Kidney capillary endothelial cell (primary cell): ENCODE results near the gene LIMA1.
"Not testable (repeated sequence)": the region's sequence is repeated elsewhere in the genome, so short reads cannot be mapped to it uniquely, and the experiment has no call there.

Source experiments
- DNase-seq: peaks from one replicate; pipeline ENCODE4 v3.0.0-alpha.2; 2018; ENCODE audit warnings: low spot score

Gene LIMA1

DNA sequence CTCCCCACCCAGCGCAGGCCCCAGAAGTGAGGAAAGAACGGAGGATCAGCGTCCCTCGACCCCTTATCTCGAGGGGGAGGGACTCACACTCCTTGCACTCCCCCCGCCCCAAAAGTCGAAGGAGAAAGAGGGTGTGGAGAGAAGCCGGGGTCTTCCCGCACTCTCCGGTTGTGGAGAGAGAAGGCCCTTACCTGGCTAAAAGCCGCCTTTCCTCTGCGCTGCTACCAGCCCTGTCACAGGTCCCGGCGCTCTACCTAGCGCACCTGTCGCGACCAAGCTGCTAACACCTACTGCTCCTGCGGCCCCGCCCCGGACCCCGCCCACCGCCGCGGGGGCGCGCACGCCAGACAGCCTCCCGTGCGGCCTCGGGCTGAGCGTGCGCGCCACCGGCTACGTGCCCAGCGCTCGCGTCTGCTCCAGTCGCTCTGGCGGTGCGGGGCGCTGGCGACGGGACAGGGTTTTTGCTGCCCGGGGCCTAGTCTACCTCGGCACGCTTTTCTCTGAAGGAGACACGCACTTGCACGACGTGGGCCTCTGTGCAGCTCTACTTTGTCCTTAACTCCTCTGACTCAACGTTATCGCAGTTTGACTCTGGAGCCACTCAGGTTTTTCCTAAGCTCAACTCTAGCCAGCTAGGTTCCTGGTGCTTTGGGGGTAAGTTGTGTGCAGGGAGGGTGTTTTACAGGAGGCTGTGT lies at the start of gene LIMA1:
TSS of gene LIMA1 (minus strand) at position 292 of the 695 bp plus-strand sequence. CDS start 34,769 bp downstream, outside the sequence.
- peak; percentile 80 for DNase-seq

DNA sequence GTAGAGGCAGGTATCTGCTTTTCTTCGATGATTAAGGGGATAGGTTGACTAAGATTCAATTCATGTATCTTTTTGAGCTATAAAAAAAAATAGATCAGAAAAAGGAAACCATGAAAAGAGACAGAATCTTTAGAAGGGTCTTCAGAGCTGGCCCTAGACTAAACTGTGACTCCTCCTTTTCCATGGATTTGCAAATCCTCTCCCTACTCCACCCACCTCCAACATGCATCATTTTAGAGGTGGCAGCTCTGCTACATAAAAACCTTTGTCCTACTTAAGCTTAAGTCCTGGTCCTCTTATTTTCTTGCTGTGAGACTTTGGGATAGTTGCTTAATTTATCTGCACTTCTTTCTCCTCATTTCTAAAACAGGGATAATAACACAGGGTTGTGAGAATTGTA lies 48.4 kb upstream of the LIMA1 start:
- no peak for DNase-seq

DNA sequence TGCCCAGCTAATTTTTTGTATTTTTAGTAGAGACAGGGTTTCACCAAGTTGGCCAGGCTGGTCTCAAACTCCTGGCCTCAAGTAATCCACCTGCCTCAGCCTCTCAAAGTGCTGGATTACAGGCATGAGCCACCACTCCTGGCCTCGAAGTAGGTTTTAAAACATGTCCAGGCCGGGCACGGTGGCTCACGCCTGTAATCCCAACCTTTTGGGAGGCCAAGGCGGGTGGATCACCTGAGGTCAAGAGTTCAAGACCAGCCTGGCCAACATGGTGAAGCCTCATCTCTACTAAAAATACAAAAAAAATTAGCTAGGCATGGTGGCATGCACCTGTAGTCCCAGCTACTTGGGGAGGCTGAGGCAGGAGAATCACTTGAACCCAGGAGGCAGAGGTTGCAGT lies 45.3 kb upstream of the LIMA1 start:
- not testable (repeated sequence) for DNase-seq

DNA sequence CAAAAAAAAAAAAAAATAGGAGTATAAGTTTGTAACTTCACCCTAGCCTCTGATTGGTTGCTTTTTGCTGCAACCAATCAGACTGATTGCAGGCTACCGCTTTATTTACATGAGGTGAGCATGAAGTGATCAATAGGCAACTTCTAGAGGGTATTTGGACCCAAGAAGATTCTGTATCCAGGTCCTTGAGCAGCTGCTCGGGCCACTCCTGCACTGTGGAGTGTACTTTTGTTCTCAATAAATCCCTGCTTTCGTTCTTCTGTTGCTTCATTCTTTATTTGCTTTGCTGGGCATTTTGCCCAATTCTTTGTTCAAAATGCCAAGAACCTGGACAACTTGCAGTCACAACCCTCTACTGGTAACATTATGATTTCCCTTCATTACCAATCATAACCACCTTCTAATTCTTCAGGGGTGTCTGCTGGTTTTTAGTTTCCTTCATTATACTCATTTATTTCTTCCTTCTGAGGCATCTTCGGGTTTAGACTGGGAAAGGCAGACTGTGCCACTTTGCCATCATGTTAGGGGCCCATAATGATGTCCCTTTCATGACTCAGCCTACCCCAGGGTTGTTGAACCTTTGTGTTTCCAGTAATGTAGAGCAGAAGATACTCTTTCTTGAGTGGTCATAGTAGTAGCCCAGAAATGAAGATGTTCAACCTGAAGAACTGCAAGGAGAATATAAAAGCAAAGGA lies 43.4 kb upstream of the LIMA1 start:
- DNase-seq: no peak

DNA sequence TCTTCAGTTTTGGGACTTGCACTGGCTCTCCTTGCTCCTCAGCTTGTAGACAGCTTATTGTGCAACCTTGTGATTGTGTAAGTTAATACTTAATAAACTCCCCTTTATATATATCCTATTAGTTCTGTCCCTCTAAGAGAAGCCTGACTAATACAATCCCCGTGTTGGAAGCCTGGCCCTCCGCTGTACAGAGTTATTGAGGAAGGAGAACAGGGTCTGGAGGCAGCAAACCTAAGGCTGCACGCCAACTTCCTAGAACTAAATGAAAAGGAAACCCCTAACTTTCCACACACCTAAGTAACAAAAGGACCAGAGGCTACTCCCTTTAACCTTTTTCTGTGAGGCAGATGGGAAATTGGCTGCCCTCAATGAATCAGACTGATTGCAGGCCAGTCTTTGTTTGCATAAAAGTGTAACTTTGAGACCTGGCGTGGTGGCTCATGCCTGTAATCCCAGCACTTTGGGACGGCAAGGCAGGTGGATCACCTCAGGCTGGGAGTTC lies 42.6 kb upstream of the LIMA1 start:
- no peak for DNase-seq

DNA sequence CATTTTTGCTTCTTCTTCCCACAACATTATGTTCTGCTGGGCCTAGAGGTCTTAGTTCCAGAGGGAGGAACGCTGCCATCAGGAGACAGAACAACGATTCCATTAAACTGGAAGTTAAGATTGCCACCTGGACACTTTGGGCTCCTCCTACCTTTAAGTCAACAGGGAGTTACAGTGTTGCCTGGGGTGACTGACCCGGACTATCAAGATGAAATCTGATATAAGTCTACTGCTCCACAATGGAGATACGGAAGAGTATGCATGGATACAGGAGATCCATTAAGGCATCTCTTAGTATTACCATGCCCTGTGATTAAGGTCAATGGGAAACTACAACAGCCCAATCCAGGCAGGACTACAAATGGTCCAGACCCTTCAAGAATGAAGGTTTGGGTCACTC lies 41.5 kb upstream of the LIMA1 start:
- DNase-seq: not testable (repeated sequence)

DNA sequence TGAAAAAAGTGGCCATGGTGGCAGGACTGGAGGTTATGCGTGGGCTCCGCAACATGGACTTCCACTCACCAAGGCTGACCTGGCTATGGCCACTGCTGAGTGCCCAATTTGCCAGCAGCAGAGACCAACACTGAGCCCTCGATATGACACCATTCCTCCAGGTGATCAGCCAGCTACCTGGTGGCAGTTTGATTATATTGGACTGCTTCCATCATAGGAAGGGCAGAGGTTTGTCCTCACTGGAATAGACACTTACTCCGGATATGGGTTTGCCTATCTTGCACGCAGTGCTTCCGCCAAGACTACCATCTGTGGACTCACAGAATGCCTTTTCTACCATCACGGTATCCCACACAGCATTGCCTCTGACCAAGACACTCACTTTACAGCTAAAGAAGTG lies 40.8 kb upstream of the LIMA1 start:
- DNase-seq: not testable (repeated sequence)

DNA sequence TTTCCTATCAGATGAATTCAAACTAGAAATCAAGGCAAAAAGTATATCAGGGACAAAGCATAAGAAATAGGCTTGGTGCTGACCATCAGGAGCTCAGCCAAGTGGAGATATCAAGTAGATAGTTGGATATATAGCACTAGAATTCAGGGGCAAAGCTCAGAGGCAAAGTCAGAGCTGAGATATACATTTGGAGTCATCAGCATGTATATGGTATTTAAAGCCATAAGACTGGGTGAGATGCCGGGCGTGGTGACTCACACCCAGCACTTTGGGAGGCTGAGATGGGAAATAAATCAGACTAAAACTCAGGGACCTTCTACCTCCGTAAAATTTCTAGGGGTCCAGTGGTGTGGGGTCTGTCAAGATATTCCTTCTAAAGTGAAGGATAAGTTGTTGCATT lies 38.9 kb upstream of the LIMA1 start:
- no peak for DNase-seq

DNA sequence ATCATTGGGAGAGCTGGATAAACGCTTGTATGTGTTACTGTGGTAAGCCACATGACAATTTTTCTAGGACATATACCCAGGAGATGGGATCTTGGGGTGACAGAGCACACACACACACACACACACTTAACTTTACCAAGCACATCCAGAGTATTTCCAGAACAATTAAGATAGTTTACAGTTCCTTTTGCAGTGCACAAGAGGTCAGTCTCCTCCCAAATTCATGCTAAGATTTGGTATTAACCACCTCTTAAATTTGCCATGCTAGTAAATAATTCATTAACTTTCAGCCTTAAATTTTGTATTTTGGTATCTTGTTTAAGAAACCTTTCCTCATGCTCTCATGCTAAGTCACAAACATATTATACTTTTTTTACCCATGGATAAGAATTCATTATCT lies 33.9 kb upstream of the LIMA1 start:
- no peak for DNase-seq

DNA sequence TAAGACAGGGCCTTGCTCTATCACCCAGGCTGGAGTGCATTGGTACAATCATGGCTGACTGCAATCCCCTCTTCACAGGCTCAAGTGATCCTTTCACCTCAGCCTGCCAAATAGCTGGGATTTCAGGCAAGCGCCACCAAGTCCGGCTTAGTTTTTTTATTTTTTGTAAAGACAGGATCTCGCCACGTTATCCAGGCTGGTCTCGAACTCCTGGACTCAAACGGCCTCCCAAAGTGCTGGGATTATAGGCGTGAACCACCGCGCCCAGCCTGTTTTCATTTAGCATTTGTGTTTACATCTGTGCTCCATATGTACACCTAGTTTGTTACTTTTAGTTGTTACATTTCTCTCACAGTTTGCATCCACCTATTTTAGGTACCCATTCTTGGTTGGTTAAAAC lies 32.5 kb upstream of the LIMA1 start:
- DNase-seq: no peak

DNA sequence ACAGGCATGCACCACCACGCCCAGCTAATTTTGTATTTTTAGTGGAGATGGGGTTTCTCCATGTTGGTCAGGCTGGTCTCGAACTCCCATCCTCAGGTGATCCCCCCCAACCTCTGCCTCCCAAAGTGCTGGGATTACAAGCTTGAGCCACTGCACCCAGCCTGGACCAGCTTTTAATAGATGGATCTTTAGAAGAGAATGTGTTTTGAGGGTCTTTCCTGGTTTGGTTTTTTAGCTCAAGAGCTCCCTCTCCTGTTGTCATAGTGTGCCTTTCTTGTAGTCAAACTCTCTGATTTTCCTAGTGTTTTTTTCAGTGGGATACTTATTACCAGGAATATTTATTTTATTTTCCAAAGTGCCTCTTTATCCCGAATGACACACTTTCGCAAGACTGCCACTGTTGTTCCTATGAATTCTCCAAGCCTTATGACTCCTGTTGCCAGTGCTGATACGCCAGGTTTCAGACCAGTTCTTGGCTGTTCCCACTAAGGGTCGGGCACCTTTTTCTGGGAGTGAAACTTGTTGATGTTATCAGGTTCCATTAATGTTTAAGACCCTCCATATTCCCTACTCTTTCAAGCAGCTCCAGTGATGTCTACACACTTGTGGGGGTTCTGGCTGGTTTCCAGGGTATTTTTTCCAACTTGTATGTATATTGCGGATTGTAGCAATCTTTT lies 31.5 kb upstream of the LIMA1 start:
- DNase-seq: peak; percentile 46

DNA sequence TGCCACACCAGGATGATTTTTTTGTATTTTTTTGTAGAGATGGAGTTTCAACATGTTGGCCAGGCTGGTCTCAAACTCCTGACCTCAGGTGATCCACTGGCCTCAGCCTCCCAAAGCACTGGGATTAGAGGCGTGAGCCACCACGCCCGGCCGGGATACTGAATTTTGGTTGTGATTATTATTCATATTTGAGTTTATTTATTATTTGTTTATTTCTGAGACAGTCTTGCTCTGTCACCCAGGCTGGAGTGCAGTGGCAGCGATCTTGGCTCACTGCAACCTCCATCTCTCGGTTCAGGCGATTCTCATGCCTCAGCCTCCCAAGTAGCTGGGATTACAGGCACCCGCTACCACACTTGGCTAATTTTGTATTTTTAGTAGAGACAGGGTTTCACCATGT lies 30.7 kb upstream of the LIMA1 start:
- not testable (repeated sequence) for DNase-seq

DNA sequence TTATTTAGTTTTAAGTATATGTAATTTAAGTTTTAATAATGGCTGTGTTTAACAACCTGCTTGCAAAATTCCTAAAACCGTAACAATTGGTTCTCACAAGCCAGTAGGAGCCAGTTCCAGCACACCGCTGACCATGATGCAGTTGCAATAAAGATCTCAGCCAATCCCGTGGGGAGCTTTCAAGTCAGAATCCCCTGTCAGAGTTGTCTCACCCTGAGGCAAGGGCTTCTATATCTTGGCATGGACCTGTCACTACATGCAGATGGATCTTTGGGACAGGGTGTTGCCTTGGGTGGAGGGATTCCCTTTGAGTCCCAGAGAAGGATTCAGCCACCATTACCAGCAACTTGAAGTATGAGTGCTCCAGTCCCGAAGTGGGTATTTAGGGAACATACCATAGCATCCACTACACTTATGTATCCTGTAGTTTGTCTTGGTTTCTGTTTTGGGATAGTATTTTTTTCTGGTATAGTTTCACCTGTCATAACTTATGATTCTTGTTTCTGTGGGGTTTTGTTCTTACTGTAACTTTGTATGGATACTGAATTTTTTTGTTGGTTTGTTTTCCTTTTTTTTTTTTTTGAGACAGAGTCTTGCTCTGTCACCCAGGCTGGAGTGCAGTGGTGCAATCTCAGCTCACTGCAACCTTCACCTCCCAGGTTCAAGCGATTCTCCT lies 30.1 kb upstream of the LIMA1 start:
- no peak for DNase-seq

DNA sequence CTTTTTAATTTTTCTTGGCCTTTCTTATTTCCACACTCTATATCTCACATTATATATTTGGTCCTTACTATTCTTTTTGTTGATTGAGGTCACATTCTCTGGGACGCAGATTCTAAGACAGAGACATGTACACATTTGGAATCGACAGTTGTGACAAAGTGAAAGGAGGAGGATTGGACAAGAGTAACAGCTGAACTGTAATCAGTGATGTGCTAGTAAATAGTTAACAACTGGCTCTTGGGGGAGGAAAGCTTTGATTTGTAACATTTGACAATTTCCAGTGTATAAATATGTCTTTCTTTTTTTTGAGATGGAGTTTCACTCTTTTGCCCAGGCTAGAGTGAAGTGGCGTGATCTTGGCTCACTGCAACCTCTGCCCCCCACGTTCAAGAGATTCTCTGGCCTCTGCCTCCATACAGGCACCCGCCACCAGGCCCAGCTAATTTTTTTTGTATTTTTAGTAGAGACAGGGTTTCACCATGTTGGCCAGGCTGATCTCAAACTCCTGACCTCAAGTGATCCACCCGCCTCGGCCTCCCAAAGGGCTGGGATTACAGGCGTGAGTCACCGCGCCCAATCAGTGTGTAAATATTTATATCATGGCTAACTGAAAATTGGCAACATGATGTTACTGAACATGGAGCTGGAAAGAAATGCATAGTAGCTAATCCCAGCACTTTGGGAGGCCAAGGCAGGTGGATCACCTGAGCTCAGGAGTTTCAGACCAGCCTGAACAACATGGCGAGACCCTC lies 28.7 kb upstream of the LIMA1 start:
- not testable (repeated sequence) for DNase-seq

DNA sequence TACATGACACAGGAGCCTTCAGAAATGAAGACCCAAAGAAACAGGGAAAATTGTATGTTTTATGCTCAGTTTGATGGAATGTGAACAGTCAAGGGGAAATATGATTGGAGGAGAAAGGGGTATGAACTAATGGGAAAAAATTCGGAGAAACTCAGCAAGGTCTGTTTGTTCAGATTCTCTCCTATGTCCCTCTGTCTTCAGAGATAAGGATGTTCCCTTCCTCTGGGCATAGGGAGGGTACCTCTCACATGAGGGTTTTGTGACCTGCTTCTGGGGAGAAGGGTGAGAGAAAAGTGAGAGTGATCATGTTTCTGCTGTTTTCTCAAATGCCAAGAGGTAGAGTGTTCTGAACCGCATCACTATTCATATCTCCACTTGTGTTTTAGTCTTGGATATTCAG lies 26.6 kb upstream of the LIMA1 start:
- no peak for DNase-seq

DNA sequence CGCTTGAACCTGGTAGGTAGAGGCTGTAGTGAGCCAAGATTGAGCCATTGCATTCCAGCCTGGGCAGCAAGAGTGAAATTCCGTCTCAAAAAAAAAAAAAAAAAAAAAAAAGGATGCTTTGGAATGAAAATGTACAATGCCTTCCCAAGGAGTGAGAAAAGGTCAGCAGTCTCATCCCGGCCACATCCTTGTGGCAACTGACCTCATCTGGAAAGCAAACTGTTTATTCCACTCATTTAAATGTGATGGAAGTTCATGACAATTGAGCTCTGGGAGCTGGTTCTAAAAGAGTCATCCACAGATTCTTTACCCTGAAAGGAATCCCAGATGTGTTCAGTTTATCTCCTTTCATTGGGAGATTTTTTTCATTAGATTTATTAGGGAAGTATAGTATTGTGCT lies 19.4 kb upstream of the LIMA1 start:
- no peak for DNase-seq

DNA sequence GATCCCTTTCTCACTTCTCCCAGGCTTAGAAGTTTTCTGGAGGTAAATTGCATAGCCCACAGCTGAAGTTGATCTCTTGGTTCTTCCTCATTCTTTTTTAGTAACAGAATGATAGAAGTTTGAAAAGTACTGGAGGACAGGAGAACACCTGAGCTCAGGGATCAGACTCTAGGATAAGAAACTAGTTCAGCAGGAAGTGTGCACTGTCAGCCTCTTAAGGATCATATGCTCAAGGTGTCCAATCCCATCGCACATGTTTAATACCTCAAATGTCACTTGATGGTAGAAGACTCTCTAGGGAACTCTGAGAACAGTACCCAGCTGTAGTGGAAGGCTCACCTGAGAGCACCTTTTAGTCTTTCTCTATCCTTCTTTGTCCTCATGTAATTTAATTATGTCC lies 14.7 kb upstream of the LIMA1 start:
- no peak for DNase-seq

DNA sequence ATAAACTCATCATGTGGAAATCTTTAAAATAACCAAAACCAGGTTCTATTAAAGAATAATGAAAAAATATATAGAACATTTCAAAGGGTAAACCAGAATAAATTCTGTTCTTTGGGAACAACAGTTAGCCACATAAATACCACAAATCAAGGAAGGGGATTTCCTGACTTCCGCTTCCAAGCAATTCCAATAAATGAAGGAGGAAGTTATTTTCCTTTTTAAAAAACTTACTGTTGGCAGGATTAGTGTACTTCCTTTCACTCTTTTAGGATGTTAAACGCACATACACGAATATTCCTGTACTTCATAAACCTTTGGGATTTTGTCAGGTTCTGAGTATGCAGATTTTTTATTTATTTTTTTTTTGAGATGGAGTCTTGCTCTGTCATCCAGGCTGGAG lies 13.7 kb upstream of the LIMA1 start:
- peak; percentile 21 for DNase-seq

DNA sequence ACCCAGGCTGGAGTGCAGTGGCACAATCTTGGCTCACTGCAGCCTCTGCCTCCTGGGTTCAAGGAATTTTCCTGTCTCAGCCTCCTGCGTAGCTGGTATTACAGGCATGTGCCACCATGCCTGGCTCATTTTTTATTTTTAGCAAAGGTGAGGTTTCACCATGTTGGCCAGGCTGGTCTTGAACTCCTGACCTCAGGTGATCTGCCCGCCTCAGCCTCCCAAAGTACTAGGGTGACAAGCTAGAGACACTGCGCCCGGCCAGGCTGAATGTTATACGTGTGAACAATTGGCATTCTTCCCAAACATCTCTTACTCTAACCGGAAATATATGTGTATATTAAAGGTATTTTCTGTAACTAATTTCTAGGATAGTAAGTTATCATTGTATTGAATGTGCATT lies 13.2 kb upstream of the LIMA1 start:
- no peak for DNase-seq

DNA sequence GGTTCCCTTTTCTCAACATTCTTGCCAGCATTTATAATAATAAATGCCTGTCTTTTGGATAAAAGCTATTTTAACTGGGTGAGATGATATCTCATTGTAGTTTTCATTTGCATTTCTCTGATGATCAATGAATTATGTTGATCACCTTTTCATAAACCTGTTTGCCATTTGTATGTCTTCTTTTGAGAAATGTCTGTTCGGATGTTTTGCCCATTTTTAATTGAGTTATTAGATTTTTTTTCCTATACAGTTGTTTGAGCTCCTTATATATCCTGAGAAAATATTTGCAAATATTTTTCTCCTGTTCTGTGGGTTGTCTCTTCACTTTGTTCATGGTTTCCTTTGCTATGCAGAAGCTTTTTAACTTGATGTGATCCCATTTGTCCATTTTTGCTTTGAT lies 8.1 kb upstream of the LIMA1 start:
- no peak for DNase-seq

DNA sequence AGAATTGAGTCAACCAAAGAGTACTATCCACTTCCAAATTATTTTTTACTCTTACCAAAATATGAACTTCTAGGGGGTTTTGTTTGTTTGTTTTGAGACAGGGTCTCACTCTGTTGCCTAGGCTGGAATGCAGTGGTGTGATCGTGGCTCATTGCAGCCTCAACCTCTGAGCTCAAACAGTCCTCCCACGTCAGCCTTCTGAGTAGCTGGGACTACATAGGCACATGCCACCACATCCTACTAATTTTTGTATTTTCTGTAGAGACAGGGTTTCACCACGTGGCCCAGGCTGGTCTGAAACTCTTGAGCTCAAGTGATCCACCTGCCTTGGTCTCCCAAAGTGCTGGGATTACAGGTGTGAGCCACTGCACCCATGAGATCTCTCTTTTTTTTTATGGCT lies 7.4 kb upstream of the LIMA1 start:
- DNase-seq: not testable (repeated sequence)

DNA sequence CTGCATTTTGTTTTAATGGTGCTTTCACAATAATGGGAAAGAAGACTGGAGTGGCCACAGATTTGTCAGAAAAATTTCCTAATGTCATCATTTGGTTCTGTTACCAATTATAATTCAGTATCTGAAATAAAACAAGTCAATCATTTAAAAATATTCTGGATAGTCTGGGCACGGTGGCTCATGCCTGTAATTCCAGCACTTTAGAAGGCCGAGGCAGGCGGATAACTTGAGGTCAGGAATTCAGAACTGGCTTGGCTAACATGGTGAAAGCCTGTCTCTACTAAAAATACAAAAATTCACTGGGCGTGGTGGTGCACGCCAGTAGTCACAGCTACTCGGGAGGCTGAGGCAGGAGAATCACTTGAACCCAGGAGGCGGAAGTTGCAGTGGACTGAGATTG lies 4.0 kb upstream of the LIMA1 start:
- DNase-seq: no peak
